Activated CD4-positive, alpha-beta memory T cell treated with anti-CD3 and anti-CD28 coated beads, Interleukin-2, amount 10 ng/mL, durations not matched to agents 7 days and 5 days (primary cell): ENCODE measurements around the gene IGLL5. TPM values are rescaled to one million over a fixed set of nuclear protein-coding genes. Genes with fewer than 3 reads are reported as not detected.

ENCODE experiments used
- CTCF ChIA-PET: fragments of 350-600 bp; sonication (Branson Sonifier 250); formaldehyde crosslinking; loops from one replicate; lab custom pipeline; 2021; ENCODE audit warnings: antibody characterized with exemption, inconsistent platforms; lab: Charles Lee
- POLR2A ChIA-PET: fragments of 350-600 bp; sonication (Branson Sonifier 250); formaldehyde crosslinking; loops from one replicate; lab custom pipeline; 2021; ENCODE audit warnings: antibody characterized with exemption; lab: Charles Lee
- DNase-seq: peaks from one replicate; pipeline ENCODE4 v3.0.0-alpha.2; 2020
- H3K27ac Mint-ChIP-seq: one replicate; pipeline ENCODE4 v1.8.0; 2021; ENCODE audit warnings: mild to moderate bottlenecking, mixed read lengths
- H3K27me3 Mint-ChIP-seq: one replicate; pipeline ENCODE4 v1.8.0; 2021; ENCODE audit warnings: mixed read lengths
- H3K36me3 Mint-ChIP-seq: one replicate; pipeline ENCODE4 v1.8.0; 2021; ENCODE audit warnings: low read depth, mixed read lengths
- H3K4me1 Mint-ChIP-seq: one replicate; pipeline ENCODE4 v1.8.0; 2021; ENCODE audit warnings: mixed read lengths
- H3K4me3 Mint-ChIP-seq: one replicate; pipeline ENCODE4 v1.8.0; 2021; ENCODE audit warnings: mild to moderate bottlenecking, mixed read lengths
- H3K9me3 Mint-ChIP-seq: one replicate; pipeline ENCODE4 v1.8.0; 2021; ENCODE audit warnings: mixed read lengths
- total RNA-seq, 2 experiments: library from RNA; stranded (reverse); gene quantifications; one replicate each; pipeline ENCODE4 v1.2.3, GENCODE V29; 2021

Gene IGLL5
- total RNA-seq, 2 experiments from 2014 or later = not detected

DNA sequence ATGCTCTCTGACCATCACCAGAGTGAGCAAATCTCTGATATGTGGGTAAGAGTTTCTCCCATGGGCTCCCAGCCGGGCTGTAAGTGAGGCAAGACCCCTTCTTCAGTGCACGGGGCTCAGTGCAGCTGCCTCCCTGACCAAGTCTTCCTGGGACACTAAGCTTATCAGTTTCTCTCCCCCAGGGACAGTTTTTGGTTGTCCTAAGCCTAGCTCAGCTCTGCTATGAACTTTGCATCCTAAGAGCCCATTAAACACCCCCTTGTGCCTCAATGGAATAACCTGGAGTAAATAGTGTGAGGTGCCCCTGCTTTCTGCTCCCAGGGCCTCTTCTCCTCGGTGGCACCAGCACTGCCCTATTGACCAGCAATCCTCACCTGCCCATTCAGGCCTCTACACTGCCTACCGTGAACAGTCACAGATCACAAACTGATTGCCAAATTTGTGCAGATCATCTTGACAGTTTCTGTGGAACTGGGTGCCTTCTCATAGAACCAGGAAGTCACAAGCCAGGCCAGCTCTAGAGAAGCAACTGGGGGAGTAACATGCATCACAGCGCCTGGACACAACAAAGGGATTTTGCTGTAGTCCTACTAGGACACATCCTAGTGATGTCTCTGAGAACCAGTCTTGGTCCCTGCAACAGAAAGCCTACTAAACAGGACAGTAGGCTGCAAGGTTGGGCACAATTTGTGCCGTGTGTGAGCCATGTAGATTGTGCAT lies 19.5 kb upstream of the IGLL5 start:
- Mint-ChIP-seq H3K4me3 (no peak overlapping the region), H3K36me3 (no peaks in the 10 kb centered on the region), H3K27ac (no peak overlapping the region), H3K9me3 (no peaks in the 10 kb centered on the region), H3K27me3 (peaks cover 41% of the 10 kb centered on the region), H3K4me1 (peaks cover 33% of the 10 kb centered on the region)
- CTCF ChIA-PET = interaction anchor here (1.2 kb wide), 1 partner anchor 20 kb away, joined by 3 read pairs; no protein-coding TSS in a partner anchor
- no peak for DNase-seq
- POLR2A ChIA-PET = no interaction called here

DNA sequence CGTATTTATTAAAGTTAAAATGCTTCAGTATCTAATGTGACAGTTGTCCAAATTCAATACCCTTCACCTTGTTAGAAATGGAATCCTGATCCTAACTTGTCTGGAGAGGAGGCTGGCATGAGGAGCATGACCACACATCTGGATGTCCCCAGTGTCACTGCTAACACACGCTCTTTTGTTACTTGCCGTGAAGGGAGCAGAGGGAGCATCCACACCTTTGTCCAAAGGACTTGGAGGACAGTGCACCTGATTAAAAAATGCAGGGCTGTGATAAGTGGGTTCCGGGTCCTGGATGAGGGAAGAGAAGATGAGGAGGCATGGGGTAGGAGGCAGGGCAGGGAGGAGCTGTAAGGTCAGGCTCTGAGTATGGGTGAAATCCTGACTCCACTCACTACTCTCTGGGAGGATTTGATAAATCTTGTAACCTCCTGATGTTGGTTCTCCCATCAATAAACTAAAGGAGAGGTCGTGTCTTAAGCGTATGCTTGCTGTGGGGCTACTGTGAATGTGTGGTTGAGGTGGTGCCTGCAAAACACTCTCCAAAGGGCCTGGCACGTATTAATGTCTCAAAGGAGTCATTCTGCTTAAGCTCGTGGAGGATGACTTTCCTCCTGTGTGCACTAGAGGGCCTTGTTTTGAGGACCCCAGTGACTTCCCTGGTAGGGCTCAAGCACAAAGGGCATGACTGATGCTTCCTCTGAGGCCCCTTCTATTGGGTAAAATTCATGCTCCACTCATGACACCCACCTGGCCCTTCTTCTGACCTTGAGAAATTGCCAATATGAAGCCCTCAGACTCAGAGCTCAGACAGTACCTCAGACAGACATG lies 16.8 kb upstream of the IGLL5 start:
- no peak overlapping the region for H3K27ac Mint-ChIP-seq
- peak; percentile 15 for DNase-seq
- H3K9me3 Mint-ChIP-seq = peaks cover 2% of the 10 kb centered on the region
- H3K4me1 Mint-ChIP-seq = peaks cover 11% of the 10 kb centered on the region
- no peak overlapping the region for H3K4me3 Mint-ChIP-seq
- H3K36me3 Mint-ChIP-seq = no peaks in the 10 kb centered on the region
- peaks cover 45% of the 10 kb centered on the region for H3K27me3 Mint-ChIP-seq
- CTCF ChIA-PET = interaction anchor here (0.7 to 1.4 kb wide), 9 partner anchors 12 to 84 kb away, joined by 3 to 8 read pairs (median 3); no protein-coding TSS in a partner anchor
- POLR2A ChIA-PET = interaction anchor here (1.0 kb wide), 1 partner anchor 60 kb away, joined by 3 read pairs; no protein-coding TSS in a partner anchor

DNA sequence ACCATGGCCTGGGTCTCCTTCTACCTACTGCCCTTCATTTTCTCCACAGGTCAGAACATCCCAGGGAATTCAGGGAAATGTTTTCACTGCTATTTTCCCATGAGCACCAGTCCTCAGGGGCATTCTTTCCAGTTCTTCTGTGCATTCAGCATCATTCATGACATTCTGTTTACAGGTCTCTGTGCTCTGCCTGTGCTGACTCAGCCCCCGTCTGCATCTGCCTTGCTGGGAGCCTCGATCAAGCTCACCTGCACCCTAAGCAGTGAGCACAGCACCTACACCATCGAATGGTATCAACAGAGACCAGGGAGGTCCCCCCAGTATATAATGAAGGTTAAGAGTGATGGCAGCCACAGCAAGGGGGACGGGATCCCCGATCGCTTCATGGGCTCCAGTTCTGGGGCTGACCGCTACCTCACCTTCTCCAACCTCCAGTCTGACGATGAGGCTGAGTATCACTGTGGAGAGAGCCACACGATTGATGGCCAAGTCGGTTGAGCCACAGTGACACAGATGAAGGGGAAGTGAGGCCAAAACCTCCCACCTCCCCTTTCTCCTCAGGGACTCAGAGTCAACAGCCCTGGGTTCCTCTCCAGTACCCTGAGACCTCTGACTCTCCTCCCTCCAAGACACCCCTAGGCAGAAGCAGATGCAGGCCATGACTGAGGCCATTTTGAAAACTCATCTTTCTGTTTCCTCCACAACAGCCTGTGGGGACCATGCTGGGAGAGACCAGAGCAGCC lies 15.9 kb upstream of the IGLL5 start:
- Mint-ChIP-seq H3K4me1 (peaks cover 2% of the 10 kb centered on the region), H3K9me3 (peaks cover 2% of the 10 kb centered on the region), H3K36me3 (no peaks in the 10 kb centered on the region), H3K4me3 (no peak overlapping the region), H3K27me3 (peaks cover 41% of the 10 kb centered on the region), H3K27ac (no peak overlapping the region)
- POLR2A ChIA-PET = interaction anchor here (1.0 kb wide), 1 partner anchor 61 kb away, joined by 3 read pairs; no protein-coding TSS in a partner anchor
- peak; percentile 11 for DNase-seq
- CTCF ChIA-PET = interaction anchor here (0.7 to 1.4 kb wide), 8 partner anchors 11 to 83 kb away, joined by 3 to 8 read pairs (median 4); no protein-coding TSS in a partner anchor

DNA sequence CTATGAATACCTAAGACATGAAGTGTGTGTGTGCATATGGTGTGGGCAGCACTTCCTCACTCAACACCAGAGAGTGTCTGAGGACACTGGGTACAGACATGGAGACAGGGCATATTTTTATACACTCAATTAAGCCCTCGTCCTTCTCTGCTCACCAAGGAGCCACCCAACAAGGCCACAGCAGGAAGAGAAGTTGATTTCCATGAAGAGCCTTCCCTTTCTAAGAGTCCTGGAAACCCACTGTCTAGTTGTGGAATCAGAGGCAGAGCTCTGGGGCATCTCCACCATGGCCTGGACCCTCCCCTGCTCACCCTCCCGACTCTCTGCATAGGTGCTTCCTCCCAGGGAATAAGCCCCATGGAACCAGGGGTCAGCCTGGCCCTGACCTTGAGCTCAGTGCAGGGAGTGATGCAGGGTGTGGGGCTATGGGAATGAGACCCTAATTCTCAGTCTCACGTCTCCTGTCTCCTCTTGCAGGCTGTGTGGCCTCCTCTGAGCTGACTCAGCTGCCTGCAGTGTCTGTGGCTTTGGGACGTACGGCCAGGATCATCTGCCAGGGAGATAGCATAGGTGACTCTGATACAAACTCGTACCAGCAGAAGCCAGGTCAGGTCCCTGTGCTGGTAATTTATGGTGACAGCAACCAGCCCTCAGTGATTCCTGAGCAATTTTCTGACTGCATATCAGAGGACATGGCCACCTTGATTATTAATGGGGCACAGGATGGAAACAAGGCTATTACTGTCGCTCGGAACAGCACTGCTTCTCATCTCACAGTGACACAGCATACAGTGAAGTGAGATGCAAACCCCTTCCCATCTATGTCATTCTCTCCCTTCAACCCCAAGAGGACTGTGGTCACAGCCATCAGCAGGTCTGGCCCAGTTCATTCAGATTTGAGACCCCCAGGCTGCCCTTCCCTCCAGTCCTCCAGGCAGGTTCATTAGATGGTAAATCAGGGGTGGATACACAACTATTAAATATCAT lies 14.6 kb upstream of the IGLL5 start:
- peaks cover 2% of the 10 kb centered on the region for H3K9me3 Mint-ChIP-seq
- peaks cover 32% of the 10 kb centered on the region for H3K27me3 Mint-ChIP-seq
- ChIA-PET POLR2A (interaction anchor here (1.3 kb wide), 1 partner anchor 12 kb away, joined by 3 read pairs; no protein-coding TSS in a partner anchor), CTCF (interaction anchor here (0.6 to 1.8 kb wide), 7 partner anchors 12 to 103 kb away, joined by 3 to 9 read pairs (median 3); no protein-coding TSS in a partner anchor)
- H3K4me3 Mint-ChIP-seq = no peak overlapping the region
- peak; percentile 6 for DNase-seq
- H3K36me3 Mint-ChIP-seq = no peaks in the 10 kb centered on the region
- H3K27ac Mint-ChIP-seq = no peak overlapping the region
- no peaks in the 10 kb centered on the region for H3K4me1 Mint-ChIP-seq

DNA sequence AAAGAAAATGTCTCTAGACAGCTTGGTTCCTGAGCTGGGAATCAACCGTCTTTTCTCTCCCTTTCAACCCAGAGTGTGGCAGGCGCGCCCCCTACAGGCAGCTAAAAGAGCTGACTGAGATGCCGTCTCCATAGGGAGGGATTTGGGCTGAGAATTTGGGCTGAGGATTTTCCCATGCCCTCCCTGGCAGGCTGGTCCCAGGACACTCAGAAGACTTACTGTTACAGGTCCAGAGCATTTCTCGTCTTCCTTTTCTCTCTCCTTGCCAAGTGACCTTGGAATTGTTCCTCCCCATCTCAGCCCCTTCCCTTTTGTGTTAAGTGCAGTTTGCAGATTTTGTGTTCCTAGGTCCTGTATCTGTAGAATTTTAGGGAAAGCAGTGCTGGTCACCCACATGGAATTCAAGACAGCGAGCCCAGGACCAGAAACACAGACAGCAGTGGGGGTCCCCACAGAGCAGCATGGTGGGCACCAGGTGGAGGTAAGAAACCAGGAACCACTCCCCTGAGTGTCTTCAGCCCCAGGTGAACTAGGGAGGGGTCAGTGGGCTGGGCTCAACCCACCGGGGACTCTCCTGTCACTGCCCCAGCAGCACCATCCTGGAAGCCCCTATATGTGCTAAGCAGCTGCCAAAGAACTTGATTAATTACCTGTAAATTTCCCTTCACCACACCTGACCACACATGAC lies 9.9 kb upstream of the IGLL5 start:
- CTCF ChIA-PET = interaction anchor here (0.6 to 10.3 kb wide), 25 partner anchors 12 to 296 kb away, joined by 3 to 235 read pairs (median 6); no protein-coding TSS in a partner anchor
- Mint-ChIP-seq H3K4me1 (no peaks in the 10 kb centered on the region), H3K27ac (no peak overlapping the region), H3K36me3 (no peaks in the 10 kb centered on the region), H3K27me3 (peaks cover 23% of the 10 kb centered on the region), H3K4me3 (no peak overlapping the region), H3K9me3 (peaks cover 2% of the 10 kb centered on the region)
- POLR2A ChIA-PET = interaction anchor here (0.8 kb wide), 2 partner anchors 18 to 65 kb away, joined by 3 read pairs; no protein-coding TSS in a partner anchor
- DNase-seq = peak; percentile 78

DNA sequence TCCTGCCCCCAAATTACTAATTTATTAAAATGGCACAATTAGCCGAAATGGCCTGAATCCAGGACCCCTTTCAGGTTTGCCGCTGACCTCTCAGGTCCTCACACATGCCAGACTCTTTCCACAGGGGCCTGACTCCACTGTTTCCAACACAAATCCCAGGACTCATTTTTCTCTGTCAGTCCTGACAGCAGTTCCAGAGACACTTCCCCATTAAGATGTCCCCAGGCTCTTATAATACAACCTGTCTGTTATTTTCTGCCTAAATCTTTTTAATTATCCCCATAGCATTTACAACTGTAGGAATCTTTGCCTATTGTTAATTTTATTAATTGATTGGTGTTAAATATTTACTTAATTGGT lies 9.4 kb upstream of the IGLL5 start:
- Mint-ChIP-seq H3K27me3 (peaks cover 23% of the 10 kb centered on the region), H3K36me3 (no peaks in the 10 kb centered on the region), H3K27ac (no peak overlapping the region), H3K4me1 (no peaks in the 10 kb centered on the region), H3K9me3 (peaks cover 2% of the 10 kb centered on the region), H3K4me3 (no peak overlapping the region)
- ChIA-PET POLR2A (interaction anchor here (0.8 kb wide), 1 partner anchor 18 kb away, joined by 3 read pairs; no protein-coding TSS in a partner anchor), CTCF (interaction anchor here (0.6 to 10.3 kb wide), 8 partner anchors 22 to 295 kb away, joined by 4 to 235 read pairs (median 16); no protein-coding TSS in a partner anchor)
- DNase-seq = peak; percentile 6

DNA sequence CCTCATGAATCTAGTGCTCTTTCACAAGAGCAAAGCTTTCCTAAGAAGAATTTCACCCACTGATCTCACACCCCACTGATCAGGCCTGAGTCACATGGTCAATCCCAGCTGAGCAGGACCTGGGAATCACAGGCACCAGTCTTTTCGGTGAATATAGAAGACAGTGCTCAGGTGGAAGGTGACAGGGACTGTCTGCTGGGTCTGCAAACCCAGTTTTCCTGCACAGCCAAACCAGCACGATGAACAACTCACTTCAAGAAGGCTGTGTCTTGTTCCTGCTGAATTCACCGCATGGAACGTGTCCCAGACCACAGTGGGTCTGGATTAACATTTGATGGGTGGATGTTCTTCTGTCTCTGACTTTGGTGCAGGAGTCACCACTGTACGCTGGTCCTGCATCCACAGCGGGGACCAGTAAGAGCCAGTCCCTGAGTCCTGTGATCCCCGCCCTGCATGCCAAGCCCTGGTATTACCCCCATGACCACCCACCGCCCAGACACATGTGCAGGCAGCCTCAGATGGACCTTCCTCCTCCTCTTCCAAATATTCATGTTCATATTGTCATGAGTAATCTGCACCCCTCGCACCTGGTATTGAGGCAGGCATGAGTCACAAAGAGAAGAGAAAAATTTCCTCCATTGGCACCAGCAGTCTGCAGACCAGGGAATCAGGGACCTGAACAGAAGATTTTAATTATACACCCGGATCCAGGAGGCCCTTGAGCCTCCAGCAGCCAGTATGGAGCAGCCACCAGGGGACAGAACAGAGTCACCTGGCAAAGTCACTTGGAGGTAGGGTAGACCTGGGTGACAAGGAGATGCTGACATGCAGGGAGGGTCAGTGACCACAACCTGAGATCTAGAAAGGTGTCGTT lies 8.6 kb upstream of the IGLL5 start:
- ChIA-PET POLR2A (interaction anchor here (0.8 kb wide), 2 partner anchors 19 to 62 kb away, joined by 3 read pairs; no protein-coding TSS in a partner anchor), CTCF (interaction anchor here (1.0 to 10.3 kb wide), 9 partner anchors 23 to 126 kb away, joined by 4 to 235 read pairs (median 15); no protein-coding TSS in a partner anchor)
- peaks cover 2% of the 10 kb centered on the region for H3K9me3 Mint-ChIP-seq
- H3K27me3 Mint-ChIP-seq = peaks cover 23% of the 10 kb centered on the region
- H3K4me1 Mint-ChIP-seq = peaks cover 5% of the 10 kb centered on the region
- DNase-seq = peak; percentile 16
- no peak overlapping the region for H3K27ac Mint-ChIP-seq
- no peak overlapping the region for H3K4me3 Mint-ChIP-seq
- H3K36me3 Mint-ChIP-seq = no peaks in the 10 kb centered on the region

DNA sequence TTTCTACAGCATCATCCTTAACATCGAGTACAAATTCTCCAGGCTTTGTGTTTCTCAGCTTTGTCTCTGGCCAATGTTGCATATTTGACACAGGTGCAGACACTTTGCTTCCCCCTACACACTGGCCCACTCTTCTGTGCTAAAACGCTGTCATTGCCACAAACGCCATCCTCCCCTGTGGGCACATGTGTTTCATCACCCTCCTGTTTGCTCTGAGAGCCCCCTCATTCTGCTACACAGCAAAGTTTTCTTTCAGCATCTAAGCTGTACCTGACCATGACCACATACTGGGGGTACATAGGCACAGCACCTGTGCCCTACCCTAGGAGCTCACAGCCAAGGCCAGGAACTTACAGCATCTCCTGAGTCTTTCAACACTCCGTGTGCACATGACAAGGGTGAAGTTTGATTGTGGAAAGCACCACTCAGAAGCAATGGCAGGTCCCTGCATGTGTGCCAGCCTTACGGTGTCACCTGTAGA lies 7.9 kb upstream of the IGLL5 start:
- Mint-ChIP-seq H3K27me3 (peaks cover 23% of the 10 kb centered on the region), H3K4me3 (no peak overlapping the region), H3K27ac (no peak overlapping the region), H3K9me3 (no peaks in the 10 kb centered on the region), H3K36me3 (no peaks in the 10 kb centered on the region), H3K4me1 (peaks cover 12% of the 10 kb centered on the region)
- ChIA-PET POLR2A (interaction anchor here (0.8 kb wide), 1 partner anchor 61 kb away, joined by 3 read pairs; no protein-coding TSS in a partner anchor), CTCF (interaction anchor here (0.6 to 10.3 kb wide), 9 partner anchors 24 to 244 kb away, joined by 3 to 235 read pairs (median 11); no protein-coding TSS in a partner anchor)
- DNase-seq = peak; percentile 12

DNA sequence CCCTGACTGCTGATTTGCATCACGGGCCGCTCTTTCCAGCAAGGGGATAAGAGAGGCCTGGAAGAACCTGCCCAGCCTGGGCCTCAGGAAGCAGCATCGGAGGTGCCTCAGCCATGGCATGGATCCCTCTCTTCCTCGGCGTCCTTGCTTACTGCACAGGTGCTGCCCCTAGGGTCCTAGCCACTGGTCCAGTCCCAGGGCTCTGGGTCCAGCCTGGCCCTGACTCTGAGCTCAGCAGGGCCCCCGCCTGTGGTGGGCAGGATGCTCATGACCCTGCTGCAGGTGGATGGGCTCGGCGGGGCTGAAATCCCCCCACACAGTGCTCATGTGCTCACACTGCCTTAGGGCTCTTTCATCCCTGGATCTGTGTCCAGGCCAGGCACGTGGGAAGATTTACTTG lies 7.0 kb upstream of the IGLL5 start:
- no peak for DNase-seq
- H3K27me3 Mint-ChIP-seq = peaks cover 23% of the 10 kb centered on the region
- H3K4me3 Mint-ChIP-seq = no peak overlapping the region
- ChIA-PET POLR2A (no interaction called here), CTCF (interaction anchor here (0.6 to 10.3 kb wide), 7 partner anchors 32 to 243 kb away, joined by 3 to 235 read pairs (median 11); no protein-coding TSS in a partner anchor)
- no peak overlapping the region for H3K27ac Mint-ChIP-seq
- no peaks in the 10 kb centered on the region for H3K36me3 Mint-ChIP-seq
- no peaks in the 10 kb centered on the region for H3K9me3 Mint-ChIP-seq
- peaks cover 20% of the 10 kb centered on the region for H3K4me1 Mint-ChIP-seq
